Large intestine (tissue), 3 donors: ENCODE data around the gene UBE2J2. TPM values are rescaled to one million over a fixed set of nuclear protein-coding genes. Genes with fewer than 3 reads are reported as not detected.

ENCODE experiments used
- DNase-seq, 2 donors: peaks; one replicate each; pipeline versions ENCODE4 v3.0.0 to v3.0.0-alpha.2; 2013
- H3K27ac ChIP-seq: one replicate; pipeline ENCODE4 v1.5.1; 2013; ENCODE audit warnings: low read length
- H3K27me3 ChIP-seq: 2 replicates; pipeline ENCODE4 v1.6.1; 2013; ENCODE audit warnings: low read length; ENCODE audit not compliant: control insufficient read depth, insufficient read depth
- H3K36me3 ChIP-seq: 2 replicates; pipeline ENCODE4 v1.6.1; 2013; ENCODE audit warnings: low read length; ENCODE audit not compliant: control insufficient read depth, insufficient read depth
- H3K4me1 ChIP-seq: one replicate; pipeline ENCODE4 v1.6.1; 2013; ENCODE audit warnings: low read length; ENCODE audit not compliant: control insufficient read depth, insufficient read depth
- H3K4me3 ChIP-seq: one replicate; pipeline ENCODE4 v1.5.1; 2013; ENCODE audit warnings: low read length
- H3K9me3 ChIP-seq: one replicate; pipeline ENCODE4 v1.6.1; 2013; ENCODE audit warnings: mild to moderate bottlenecking, low read depth, low read length, moderate library complexity; ENCODE audit not compliant: control insufficient read depth
- WGBS: methylation state at CpG from one replicate; pipeline ENCODE4 v1.1.5; 2013; ENCODE audit warnings: low lambda C conversion rate; ENCODE audit not compliant: insufficient coverage; 5-methylcytosine and 5-hydroxymethylcytosine counted together
- polyA plus RNA-seq: library from polyadenylated mRNA; unstranded; fragments of 120-200 nt; gene quantifications from one replicate; pipeline ENCODE4 v1.2.1, GENCODE V29; 2013

The UBE2J2 gene
- polyA plus RNA-seq, 1 donor = 52.9 TPM

DNA sequence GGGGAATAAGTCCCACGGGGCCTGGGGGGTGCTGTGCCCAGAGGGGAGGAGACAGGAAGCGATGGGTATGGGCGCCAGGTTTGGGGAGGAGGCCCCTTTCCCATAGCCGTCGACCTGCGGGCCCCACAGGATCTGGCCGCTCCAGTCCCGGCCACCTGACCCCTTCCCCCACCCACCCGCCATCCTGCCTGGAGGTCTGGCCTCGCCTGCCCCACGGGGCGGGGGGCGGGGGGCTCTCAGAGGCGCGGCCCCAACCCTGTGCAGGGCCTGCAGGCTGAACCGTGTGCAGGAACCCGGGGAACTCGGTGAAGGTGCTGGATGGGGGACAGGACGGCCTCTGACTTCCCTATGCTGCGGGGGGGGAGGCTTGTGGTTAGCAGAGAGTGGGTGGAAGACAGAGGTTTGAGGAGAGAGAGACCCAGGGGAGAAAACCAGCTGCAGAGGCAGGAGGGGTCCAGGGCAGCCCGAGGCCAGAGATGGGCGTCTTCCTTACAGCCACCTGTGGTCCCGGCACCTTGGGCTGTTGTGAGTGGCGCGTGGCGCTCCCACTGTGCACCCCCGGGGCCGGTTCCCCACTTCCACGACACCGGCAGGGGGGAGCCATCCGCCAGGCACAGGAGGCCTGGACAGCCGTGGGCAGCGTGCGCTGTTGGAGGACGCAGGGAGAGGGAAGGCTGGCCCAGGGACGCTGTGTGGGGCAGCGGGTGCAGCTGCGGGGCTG lies 64.8 kb downstream of the UBE2J2 start:
- DNase-seq = no peak
- H3K27ac ChIP-seq = no peak overlapping the region
- peaks cover 9% of the 10 kb centered on the region for H3K9me3 ChIP-seq
- H3K36me3 ChIP-seq = no peaks in the 10 kb centered on the region
- no peak overlapping the region for H3K4me3 ChIP-seq
- peaks cover 40% of the 10 kb centered on the region for H3K27me3 ChIP-seq
- H3K4me1 ChIP-seq = peaks cover 5% of the 10 kb centered on the region
- WGBS = no CpG with 5 or more reads among the region's 38 CpGs

DNA sequence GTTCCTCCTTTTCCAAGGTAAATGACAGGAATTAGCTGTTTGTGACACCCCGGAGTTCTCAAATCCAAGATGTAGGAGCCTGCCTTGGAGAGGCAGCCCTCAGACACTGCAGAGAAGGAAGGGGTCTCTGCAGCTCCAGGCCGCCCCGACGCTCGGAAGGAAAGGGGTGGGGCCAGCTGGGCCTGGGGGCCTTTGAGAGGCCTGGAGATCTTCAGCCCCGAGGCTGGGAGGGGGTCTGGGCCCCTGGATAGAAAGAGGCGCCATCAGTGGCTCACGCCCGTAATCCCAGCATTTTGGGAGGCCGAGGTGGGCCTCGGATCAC lies 66.1 kb downstream of the UBE2J2 start:
- Histone ChIP-seq H3K36me3 (no peaks in the 10 kb centered on the region), H3K4me3 (no peak overlapping the region), H3K4me1 (peaks cover 5% of the 10 kb centered on the region), H3K9me3 (peaks cover 6% of the 10 kb centered on the region), H3K27me3 (peaks cover 52% of the 10 kb centered on the region), H3K27ac (no peak overlapping the region)
- no CpG with 5 or more reads among the region's 11 CpGs for WGBS
- no peak for DNase-seq

DNA sequence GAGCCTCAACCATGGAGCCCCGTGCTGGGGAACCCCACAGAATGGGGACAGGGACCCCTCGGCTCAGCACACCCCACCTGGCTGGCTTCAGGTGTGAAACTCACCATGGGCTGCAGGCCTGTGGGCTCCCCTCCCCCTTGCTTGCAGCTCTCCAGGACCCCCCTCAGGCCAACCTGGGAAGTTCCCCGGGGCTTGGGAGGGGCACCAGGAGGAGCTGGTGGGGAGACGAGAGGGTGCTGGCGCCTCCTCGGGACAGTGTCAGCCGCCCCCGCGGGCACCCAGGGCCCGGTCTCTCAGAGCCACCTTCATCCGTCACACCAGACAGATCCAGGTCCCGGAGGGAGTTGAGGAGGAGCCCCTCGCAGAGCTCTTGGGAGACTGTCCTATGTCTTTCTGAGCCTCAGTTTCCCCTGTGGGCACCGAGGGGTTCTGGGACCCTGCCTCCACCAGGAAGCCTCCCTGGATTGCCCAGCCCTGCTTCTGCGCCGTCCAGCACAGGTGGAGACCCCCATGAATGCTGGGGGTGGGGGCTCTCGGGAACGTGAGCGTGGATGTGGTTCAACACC lies 66.6 kb downstream of the UBE2J2 start:
- no CpG with 5 or more reads among the region's 19 CpGs for WGBS
- no peak for DNase-seq
- Histone ChIP-seq H3K27me3 (peaks cover 52% of the 10 kb centered on the region), H3K4me1 (peaks cover 5% of the 10 kb centered on the region), H3K36me3 (no peaks in the 10 kb centered on the region), H3K27ac (no peak overlapping the region), H3K4me3 (no peak overlapping the region), H3K9me3 (peaks cover 6% of the 10 kb centered on the region)

DNA sequence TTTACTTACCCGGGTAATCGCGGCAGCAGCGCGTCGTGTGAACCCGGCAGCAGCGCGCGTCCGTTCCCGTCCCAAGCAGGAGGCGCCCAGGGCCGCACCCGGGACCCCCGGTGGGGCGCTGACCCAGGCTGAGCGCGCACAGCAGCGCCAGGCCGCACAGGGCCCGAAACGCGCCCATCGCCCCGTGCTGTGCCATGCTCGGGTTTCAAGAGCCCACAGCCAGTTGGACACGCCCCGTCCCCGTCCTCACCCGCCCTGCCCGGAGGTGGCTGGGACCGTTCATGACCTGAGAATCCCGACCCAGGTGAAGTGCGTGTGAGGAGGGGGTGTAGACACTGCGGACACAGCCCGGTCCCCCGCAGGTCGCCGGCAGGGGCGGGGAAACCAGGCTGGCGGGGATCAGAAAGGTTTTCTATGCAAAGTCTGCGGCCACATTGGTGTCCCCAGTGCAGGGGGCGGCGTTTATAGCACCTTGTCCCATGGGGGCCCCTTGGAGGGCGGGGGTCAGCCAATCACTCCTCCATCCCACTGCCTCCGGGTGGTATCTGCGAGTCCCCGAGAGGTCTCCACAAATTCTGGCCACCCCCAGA lies 67.2 kb downstream of the UBE2J2 start, which contains the start of gene TNFRSF18:
TSS of gene TNFRSF18 (minus strand) at position 217 of the 590 bp plus-strand sequence. CDS start at position 196, 21 bp downstream.
- Histone ChIP-seq H3K9me3 (peaks cover 6% of the 10 kb centered on the region), H3K36me3 (no peaks in the 10 kb centered on the region), H3K4me3 (no peak within 1 kb of the TSS), H3K27ac (no peak within 1 kb of the TSS), H3K4me1 (peaks cover 5% of the 10 kb centered on the region), H3K27me3 (peaks cover 52% of the 10 kb centered on the region)
- no peak for DNase-seq
- no CpG with 5 or more reads among the region's 49 CpGs for WGBS

DNA sequence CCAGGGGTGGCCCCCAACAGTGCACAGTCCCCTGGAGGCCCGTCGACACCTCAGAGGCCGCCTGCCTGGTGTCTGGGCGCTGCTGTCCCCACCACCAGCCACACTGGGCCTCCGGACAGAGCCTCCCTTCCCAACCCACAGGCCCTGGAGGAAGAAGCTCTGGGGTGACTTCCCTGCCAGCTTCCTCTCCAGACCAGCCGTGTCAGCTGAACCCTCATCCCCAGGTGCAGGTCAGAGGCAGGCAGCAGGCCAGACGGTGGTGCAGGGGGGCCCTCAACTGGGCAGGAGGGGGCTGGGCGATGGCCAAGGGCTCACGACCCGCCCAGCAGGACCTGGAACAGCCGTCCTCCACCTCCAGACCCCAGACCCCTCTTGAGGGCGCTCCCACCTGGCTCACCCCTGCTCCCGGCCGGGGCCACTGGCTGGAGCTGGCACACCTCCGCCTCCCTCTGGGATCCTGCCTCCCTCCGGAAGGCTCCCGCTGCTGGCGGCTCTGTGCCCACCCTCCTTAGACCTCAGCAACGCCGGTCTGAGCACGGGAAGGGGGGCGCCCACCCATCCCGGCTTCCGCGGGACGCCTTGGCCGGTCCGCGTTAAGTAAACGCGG lies 67.8 kb downstream of the UBE2J2 start:
- H3K27ac ChIP-seq = no peak overlapping the region
- WGBS = no CpG with 5 or more reads among the region's 31 CpGs
- no peak for DNase-seq

DNA sequence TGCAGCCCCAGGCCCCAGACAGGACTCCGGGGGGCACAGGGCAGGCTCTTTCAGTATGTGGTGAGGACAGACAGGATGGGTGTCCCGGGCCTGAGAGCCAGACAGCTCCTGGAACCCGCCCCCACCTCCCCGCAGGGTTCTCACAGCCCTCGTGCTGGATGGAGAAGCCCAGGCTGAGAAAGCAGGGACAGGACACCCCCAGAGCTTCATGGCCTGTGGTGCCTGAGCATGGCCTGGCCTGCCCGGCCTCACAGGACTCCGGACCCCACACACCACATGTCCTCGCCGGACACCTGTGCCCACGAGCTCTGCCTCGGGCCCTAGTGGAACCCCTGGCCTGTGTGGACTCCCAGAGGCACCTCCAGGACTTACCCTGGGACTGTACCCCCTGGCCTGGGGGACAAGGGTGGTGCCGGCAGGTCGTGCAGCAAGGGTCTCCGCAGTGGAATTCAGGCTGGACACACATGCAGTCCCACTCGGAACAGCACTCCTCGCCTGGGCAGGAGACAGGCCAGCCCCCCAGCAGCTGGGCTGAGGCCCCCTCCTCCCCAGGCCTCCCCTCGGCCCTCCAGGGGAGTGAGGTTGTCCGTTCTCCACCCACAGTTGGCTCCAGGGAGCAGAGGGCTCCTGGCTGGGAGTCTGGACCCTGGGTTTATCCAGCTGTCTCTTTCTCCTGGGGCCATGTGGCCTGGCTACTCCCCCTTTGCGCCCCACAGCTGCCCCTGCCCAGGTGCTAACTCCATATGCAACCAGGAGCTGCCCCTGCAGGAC lies 68.5 kb downstream of the UBE2J2 start:
- Histone ChIP-seq H3K36me3 (no peaks in the 10 kb centered on the region), H3K4me3 (no peak overlapping the region), H3K27me3 (peaks cover 60% of the 10 kb centered on the region), H3K27ac (no peak overlapping the region), H3K4me1 (peaks cover 7% of the 10 kb centered on the region), H3K9me3 (peaks cover 10% of the 10 kb centered on the region)
- no CpG with 5 or more reads among the region's 19 CpGs for WGBS
- no peak for DNase-seq

More for the DNA sequence above, 67.8 kb downstream of the UBE2J2 start:
- Histone ChIP-seq H3K27me3 (peaks cover 53% of the 10 kb centered on the region), H3K36me3 (no peaks in the 10 kb centered on the region), H3K9me3 (peaks cover 7% of the 10 kb centered on the region), H3K4me3 (no peak overlapping the region), H3K4me1 (peaks cover 5% of the 10 kb centered on the region)

DNA sequence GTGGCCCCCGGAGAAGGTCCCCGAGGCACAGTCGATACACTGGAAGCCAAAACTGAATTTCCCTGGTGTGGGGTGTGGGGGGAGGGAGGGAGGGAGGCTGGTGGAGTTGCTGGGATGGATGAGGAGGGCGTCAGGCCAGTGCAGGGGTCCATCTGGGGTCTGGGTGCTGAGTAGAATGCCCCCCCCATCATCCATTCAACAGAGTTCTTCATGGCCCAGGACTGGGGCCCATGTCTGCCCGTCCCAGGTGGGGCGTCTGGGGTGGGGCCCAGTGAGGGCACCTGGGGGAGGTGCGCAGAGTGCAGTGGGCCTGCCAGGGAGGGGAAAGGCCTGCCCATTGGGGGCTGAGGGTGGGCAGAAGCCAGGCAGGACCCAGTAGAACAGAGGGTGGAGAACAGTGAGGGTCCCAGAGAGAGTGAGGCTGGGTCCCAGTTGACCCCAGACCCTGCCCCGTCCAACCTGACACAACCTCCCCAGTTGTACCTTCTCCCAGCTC lies 69.2 kb downstream of the UBE2J2 start:
- Histone ChIP-seq H3K27me3 (peaks cover 67% of the 10 kb centered on the region), H3K36me3 (no peaks in the 10 kb centered on the region), H3K9me3 (peaks cover 10% of the 10 kb centered on the region), H3K27ac (no peak overlapping the region), H3K4me1 (peaks cover 7% of the 10 kb centered on the region), H3K4me3 (no peak overlapping the region)
- no peak for DNase-seq
- WGBS = no CpG with 5 or more reads among the region's 8 CpGs

Other genes starting within 250 kb of the UBE2J2 start
- 0.06 TPM for gene RNF223, start 199.5 kb downstream of the UBE2J2 start, polyA plus RNA-seq
- gene C1orf159, start 157.8 kb downstream of the UBE2J2 start, polyA plus RNA-seq = 9.4 TPM
- gene TTLL10, start 100.0 kb downstream of the UBE2J2 start, polyA plus RNA-seq = 0.64 TPM
- 0.49 TPM for gene TNFRSF18, start 67.3 kb downstream of the UBE2J2 start, polyA plus RNA-seq
- gene TNFRSF4, start 59.7 kb downstream of the UBE2J2 start, polyA plus RNA-seq = 1.1 TPM
- gene SDF4, start 41.9 kb downstream of the UBE2J2 start, polyA plus RNA-seq = 174 TPM
- 16.1 TPM for gene B3GALT6, start 41.6 kb downstream of the UBE2J2 start, polyA plus RNA-seq
- 50.5 TPM for gene C1QTNF12, start 27.1 kb downstream of the UBE2J2 start, polyA plus RNA-seq
- 18.7 TPM for gene SCNN1D, start 6.6 kb upstream of the UBE2J2 start, polyA plus RNA-seq
- gene ACAP3, start 34.1 kb upstream of the UBE2J2 start, polyA plus RNA-seq = 67.7 TPM
- gene PUSL1, start 34.7 kb upstream of the UBE2J2 start, polyA plus RNA-seq = 14.5 TPM
- gene INTS11, start 50.8 kb upstream of the UBE2J2 start, polyA plus RNA-seq = 147 TPM
- 17.7 TPM for gene CPTP, start 50.9 kb upstream of the UBE2J2 start, polyA plus RNA-seq
- gene TAS1R3, start 57.4 kb upstream of the UBE2J2 start, polyA plus RNA-seq = 0.69 TPM
- gene DVL1, start 75.6 kb upstream of the UBE2J2 start, polyA plus RNA-seq = 45.4 TPM
- gene MXRA8, start 84.7 kb upstream of the UBE2J2 start, polyA plus RNA-seq = 346 TPM
- gene AURKAIP1, start 101.4 kb upstream of the UBE2J2 start, polyA plus RNA-seq = 88.4 TPM
- gene CCNL2, start 125.5 kb upstream of the UBE2J2 start, polyA plus RNA-seq = 285 TPM
- gene MRPL20, start 133.4 kb upstream of the UBE2J2 start, polyA plus RNA-seq = 135 TPM
- gene ANKRD65, start 147.4 kb upstream of the UBE2J2 start, polyA plus RNA-seq = 2.6 TPM
- 92.3 TPM for gene VWA1, start 161.8 kb upstream of the UBE2J2 start, polyA plus RNA-seq
- 1.0 TPM for gene ATAD3C, start 175.8 kb upstream of the UBE2J2 start, polyA plus RNA-seq
- gene ATAD3B, start 197.9 kb upstream of the UBE2J2 start, polyA plus RNA-seq = 21.8 TPM
- 20.1 TPM for gene ATAD3A, start 238.3 kb upstream of the UBE2J2 start, polyA plus RNA-seq